PFSK-1 (cell line): ENCODE data around the gene GTF2F2.

Experiments
- FOXP2 ChIP-seq: optimal IDR thresholded peaks from 2 replicates; pipeline ENCODE3; 2011; ENCODE audit warnings: borderline replicate concordance, control low read depth, inconsistent platforms; ENCODE audit not compliant: insufficient read depth; ENCODE audit errors: extremely low read length, extremely low read depth
- POLR2AphosphoS5 ChIP-seq: IDR thresholded peaks from 2 replicates; pipeline ENCODE4 v1.6.1; 2012; ENCODE audit warnings: low read depth, mild to moderate bottlenecking, control low read depth, low read length, moderate library complexity
- REST ChIP-seq, 2 experiments: IDR thresholded peaks; 2 replicates each; pipeline versions ENCODE4 v1.6.1 to v1.8.0; 2011 to 2012; ENCODE audit warnings: low read depth in 2 of 2, low read length in 2 of 2, control low read depth in 1 of 2, inconsistent platforms in 1 of 2, mild to moderate bottlenecking in 1 of 2, moderate library complexity in 1 of 2; ENCODE audit not compliant: insufficient read depth in 1 of 2
- SIN3A ChIP-seq: IDR thresholded peaks from 2 replicates; pipeline ENCODE4 v1.6.1; 2012; ENCODE audit warnings: mild to moderate bottlenecking, low read length, moderate library complexity, borderline replicate concordance; ENCODE audit not compliant: insufficient read depth
- TAF1 ChIP-seq: IDR thresholded peaks from 2 replicates; pipeline ENCODE4 v1.6.1; 2012; ENCODE audit warnings: low read length, control low read depth, borderline replicate concordance; ENCODE audit not compliant: insufficient read depth

The GTF2F2 gene

GRCh38 chr13:45328661-45329111, 208.4 kb downstream of the GTF2F2 start:
- TF ChIP-seq POLR2AphosphoS5 (no peak), REST (IDR thresholded peaks at IDR 0.05; ENCODE audit: insufficient read depth in 1 of 2, low read depth in 2 of 2, low read length in 2 of 2) (no peak), SIN3A (no peak), TAF1 (no peak), FOXP2 (no peak)

- TF ChIP-seq POLR2AphosphoS5 (no peak), SIN3A (no peak), FOXP2 (no peak), REST (IDR thresholded peaks at IDR 0.05; ENCODE audit: insufficient read depth in 1 of 2, low read depth in 2 of 2, low read length in 2 of 2) (no peak), TAF1 (no peak)
Observed at GRCh38 chr13:45331123-45331619, 210.9 kb downstream of the GTF2F2 start.

GRCh38 chr13:45331692-45332035, 211.4 kb downstream of the GTF2F2 start:
- no peak for TF ChIP-seq FOXP2
- TF ChIP-seq SIN3A: no peak
- TF ChIP-seq POLR2AphosphoS5: no peak
- no peak for TF ChIP-seq TAF1

GRCh38 chr13:45332036-45332830, 211.9 kb downstream of the GTF2F2 start:
- 0 out of 2 replicates have a peak, but pooled peaks have one; percentile 59 for TF ChIP-seq POLR2AphosphoS5
- no peak for TF ChIP-seq TAF1

- TF ChIP-seq POLR2AphosphoS5 (0 out of 2 replicates have a peak, but pooled peaks have one; percentile 53), REST (IDR thresholded peaks at IDR 0.05; ENCODE audit: insufficient read depth in 1 of 2, low read depth in 2 of 2, low read length in 2 of 2) (no peak)
Observed at GRCh38 chr13:45332831-45333219, 212.5 kb downstream of the GTF2F2 start.

- TF ChIP-seq POLR2AphosphoS5: peak; percentile 2; the same call in 1 of the 2 replicates
- TF ChIP-seq SIN3A: no peak
Observed at GRCh38 chr13:45333251-45333976, 213.1 kb downstream of the GTF2F2 start.
